Ishikawa (cell line): ENCODE results near the gene BCO1.

ENCODE experiments used
- CEBPB ChIP-seq: IDR thresholded peaks from 2 replicates; pipeline ENCODE4 v1.6.1; 2012
- CREB1 ChIP-seq: IDR thresholded peaks from 2 replicates; pipeline ENCODE4 v1.6.1; 2012; ENCODE audit warnings: low read depth
- EGR1 ChIP-seq: IDR thresholded peaks from 2 replicates; pipeline ENCODE4 v1.6.1; 2012
- EP300 ChIP-seq: IDR thresholded peaks from 2 replicates; pipeline ENCODE4 v1.6.1; 2012; ENCODE audit warnings: borderline replicate concordance
- FOXM1 ChIP-seq: IDR thresholded peaks from 2 replicates; pipeline ENCODE4 v1.6.1; 2012; ENCODE audit warnings: low read depth, borderline replicate concordance
- MAX ChIP-seq: IDR thresholded peaks from 2 replicates; pipeline ENCODE4 v1.6.1; 2012
- NFIC ChIP-seq: IDR thresholded peaks from 2 replicates; pipeline ENCODE4 v1.6.1; 2012
- RAD21 ChIP-seq: IDR thresholded peaks from 2 replicates; pipeline ENCODE4 v1.6.1; 2012; ENCODE audit warnings: low read depth
- REST ChIP-seq: IDR thresholded peaks from 2 replicates; pipeline ENCODE4 v1.6.1; 2012; ENCODE audit warnings: low read depth, mild to moderate bottlenecking
- TAF1 ChIP-seq: IDR thresholded peaks from 2 replicates; pipeline ENCODE4 v1.6.1; 2012; ENCODE audit warnings: low read depth, mild to moderate bottlenecking
- TCF12 ChIP-seq: IDR thresholded peaks from 2 replicates; pipeline ENCODE4 v1.6.1; 2012; ENCODE audit warnings: low read depth
- TEAD4 ChIP-seq: IDR thresholded peaks from 2 replicates; pipeline ENCODE4 v1.6.1; 2012
- USF1 ChIP-seq: IDR thresholded peaks from 2 replicates; pipeline ENCODE4 v1.6.1; 2012
- YY1 ChIP-seq: IDR thresholded peaks from 2 replicates; pipeline ENCODE4 v1.6.1; 2012; ENCODE audit warnings: low read depth
- ZBTB7A ChIP-seq: IDR thresholded peaks from 2 replicates; pipeline ENCODE4 v1.6.1; 2012; ENCODE audit warnings: low read depth

BCO1 gene

DNA sequence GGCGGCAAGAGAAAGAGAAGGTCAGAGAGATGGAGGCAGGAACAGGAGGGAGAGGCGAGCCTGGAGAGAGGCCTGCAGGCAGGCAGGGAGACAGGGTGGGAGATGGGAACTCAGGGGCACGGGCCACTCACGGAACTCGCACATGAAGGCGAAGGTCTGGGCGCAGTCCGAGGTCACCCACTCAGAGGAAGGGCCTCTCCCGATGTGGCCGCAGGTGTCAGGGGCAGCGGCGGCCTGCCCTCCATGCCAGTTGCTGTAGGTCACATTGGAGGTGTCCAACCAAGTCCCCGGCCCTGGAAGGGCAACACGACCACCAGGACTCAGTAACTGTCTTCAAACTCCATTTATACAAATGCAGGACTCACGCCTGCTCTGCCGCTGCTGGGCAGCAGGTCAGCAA, 22.4 kb upstream of the BCO1 start:
- TF ChIP-seq REST (no peak), RAD21 (no peak), ZBTB7A (no peak), TEAD4 (no peak), MAX (no peak), USF1 (no peak), FOXM1 (no peak), TCF12 (no peak), YY1 (no peak), EGR1 (no peak), NFIC (no peak)

GRCh38 chr16:81216706-81217105, 21.8 kb upstream of the BCO1 start:
- TF ChIP-seq FOXM1 (no peak), USF1 (no peak), EGR1 (no peak), CREB1 (no peak), RAD21 (no peak), REST (no peak), CEBPB (no peak), ZBTB7A (no peak), TAF1 (no peak), TCF12 (no peak), YY1 (no peak), NFIC (no peak; the same call in 1 of the 2 replicates), EP300 (no peak), MAX (no peak), TEAD4 (no peak)

DNA sequence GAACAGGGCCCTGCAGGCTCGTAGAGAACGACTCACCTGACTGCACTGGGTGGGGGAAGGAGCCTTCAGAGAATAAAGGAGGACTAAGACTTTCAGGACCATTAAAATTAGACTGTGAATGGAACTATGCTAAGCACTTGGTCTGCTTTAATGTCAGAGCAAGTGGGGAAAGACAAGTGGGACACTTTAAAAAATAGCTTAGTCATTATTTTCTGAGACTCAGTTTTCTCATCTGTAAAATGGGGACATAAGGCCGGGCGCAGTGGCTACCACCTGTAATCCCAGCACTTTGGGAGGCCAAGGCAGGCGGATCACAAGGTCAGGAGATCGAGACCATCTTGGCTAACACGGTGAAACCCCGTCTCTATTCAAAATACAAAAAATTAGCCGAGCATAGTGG, 19.3 kb upstream of the BCO1 start:
- no peak for TF ChIP-seq ZBTB7A
- TF ChIP-seq MAX: no peak
- TF ChIP-seq FOXM1: no peak
- no peak for TF ChIP-seq TEAD4
- no peak for TF ChIP-seq TCF12
- no peak for TF ChIP-seq TAF1
- no peak for TF ChIP-seq REST
- no peak for TF ChIP-seq RAD21
- no peak for TF ChIP-seq CEBPB
- TF ChIP-seq USF1: no peak
- no peak for TF ChIP-seq EP300
- TF ChIP-seq NFIC: no peak
- TF ChIP-seq CREB1: no peak
- no peak for TF ChIP-seq YY1
- TF ChIP-seq EGR1: no peak

DNA sequence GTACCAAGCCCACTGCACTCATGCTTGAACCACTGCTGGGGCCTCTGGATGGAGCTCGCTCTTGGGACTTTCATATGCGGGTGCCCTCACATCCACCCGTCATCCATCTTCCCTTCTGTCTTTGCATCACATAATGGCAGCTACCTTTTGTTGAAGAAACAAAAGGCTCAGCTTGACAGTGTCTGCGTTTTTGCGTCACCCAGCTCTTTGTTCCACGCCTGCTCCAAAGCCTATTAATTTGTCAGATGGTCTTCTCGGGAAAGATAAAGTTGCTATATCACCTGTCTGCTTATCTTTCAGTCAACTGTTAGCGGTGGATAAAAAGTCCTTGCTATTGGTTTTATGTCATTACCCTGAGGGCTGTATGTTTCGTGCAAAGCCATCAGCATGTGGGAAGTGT, 18.1 kb upstream of the BCO1 start:
- TF ChIP-seq CREB1 (no peak), EP300 (no peak), TAF1 (no peak), CEBPB (no peak), YY1 (no peak), EGR1 (no peak), TCF12 (no peak), RAD21 (no peak)
